ENCODE results near the gene ERF.
A peak's percentile ranks its signal among the peaks of the same experiment; 100 is the strongest.

Gene ERF

GRCh38 chr19:42284066-42284501 lies 29.2 kb upstream of the ERF start:
- DNase-seq, result peak; percentile 76
- WGBS, result no CpG with 5 or more reads among the region's 76 CpGs
- Histone ChIP-seq H3K9me3 (ENCODE audit: control insufficient read depth, low read length) (no peaks in the 10 kb centered on the region), H3K27me3 (ENCODE audit: control insufficient read depth in 1 of 2, insufficient read depth in 1 of 2, low read length in 2 of 2) (no peaks in the 10 kb centered on the region), H3K18ac (ENCODE audit: low read depth in 1 of 2, low read length in 2 of 2) (peak overlapping the region; percentile 66 to 82), H2BK5ac (ENCODE audit: low read depth, low read length, poor library complexity, severe bottlenecking) (peak overlapping the region; percentile 69), H4K8ac (ENCODE audit: low read length) (peak overlapping the region; percentile 59), H2AK5ac (ENCODE audit: low read length, severe bottlenecking) (no peak overlapping the region), H3K4me2 (ENCODE audit: low read length, poor library complexity, severe bottlenecking) (peak overlapping the region; percentile 53), H3K36me3 (ENCODE audit: control insufficient read depth in 1 of 2, insufficient read depth in 2 of 2, low read depth in 1 of 2, low read length in 2 of 2) (peaks cover 25 to 36% of the 10 kb centered on the region in 2 experiments), H2BK120ac (ENCODE audit: low read depth, low read length) (peak overlapping the region; percentile 77), H3K4ac (ENCODE audit: low read depth in 1 of 2, low read length in 2 of 2) (peak overlapping the region in 1 of 2 experiments; percentile 42), H4K91ac (ENCODE audit: low read length) (peak overlapping the region; percentile 61), H3K23ac (ENCODE audit: low read length in 2 of 2) (no peak overlapping the region), H2BK12ac (ENCODE audit: low read length in 2 of 2) (no peak overlapping the region), H3K27ac (ENCODE audit: low read length, poor library complexity, severe bottlenecking) (no peak overlapping the region), H3K79me1 (replicated peaks; ENCODE audit: low read length, poor library complexity, severe bottlenecking) (peaks cover 19% of the 10 kb centered on the region), H2BK15ac (ENCODE audit: low read depth, poor library complexity, severe bottlenecking) (no peak overlapping the region), H3K4me1 (ENCODE audit: control insufficient read depth, insufficient read depth, low read depth, low read length) (peaks cover 52% of the 10 kb centered on the region), H3K4me3 (ENCODE audit: insufficient read depth in 1 of 2, low read depth in 1 of 2, low read length in 2 of 2) (peak overlapping the region; percentile 44 to 70), H3K14ac (ENCODE audit: low read length in 2 of 2) (no peak overlapping the region), H3K9ac (ENCODE audit: low read length) (no peak overlapping the region), H2AFZ (ENCODE audit: low read depth, low read length) (no peak overlapping the region)

- H3K18ac ChIP-seq (ENCODE audit: low read depth in 1 of 2, low read length in 2 of 2), result peak overlapping the region; percentile 95 to 97
- DNase-seq, result peak; percentile 92
- H3K23ac ChIP-seq (ENCODE audit: low read length in 2 of 2), result peak overlapping the region in 1 of 2 experiments; percentile 94
- H3K9ac ChIP-seq (ENCODE audit: low read length), result peak overlapping the region; percentile 79
- H2AFZ ChIP-seq (ENCODE audit: low read depth, low read length), result no peak overlapping the region
- 14% methylated on average over 29 of the region's 74 CpGs for WGBS
- H2BK5ac ChIP-seq (ENCODE audit: low read depth, low read length, poor library complexity, severe bottlenecking), result peak overlapping the region; percentile 5
- peak overlapping the region; percentile 16 to 37 for H3K4ac ChIP-seq (ENCODE audit: low read depth in 1 of 2, low read length in 2 of 2)
- peak overlapping the region; percentile 30 for H2AK5ac ChIP-seq (ENCODE audit: low read length, severe bottlenecking)
- H3K4me1 ChIP-seq (ENCODE audit: control insufficient read depth, insufficient read depth, low read depth, low read length), result peaks cover 58% of the 10 kb centered on the region
- H3K14ac ChIP-seq (ENCODE audit: low read length in 2 of 2), result peak overlapping the region in 1 of 2 experiments; percentile 99
- H2BK12ac ChIP-seq (ENCODE audit: low read length in 2 of 2), result peak overlapping the region; percentile 60 to 91
- peak overlapping the region; percentile 66 for H3K27ac ChIP-seq (ENCODE audit: low read length, poor library complexity, severe bottlenecking)
- H3K36me3 ChIP-seq (ENCODE audit: control insufficient read depth in 1 of 2, insufficient read depth in 2 of 2, low read depth in 1 of 2, low read length in 2 of 2), result peaks cover 18 to 35% of the 10 kb centered on the region in 2 experiments
- peak overlapping the region; percentile 83 for H3K4me2 ChIP-seq (ENCODE audit: low read length, poor library complexity, severe bottlenecking)
- H3K4me3 ChIP-seq (ENCODE audit: insufficient read depth in 1 of 2, low read depth in 1 of 2, low read length in 2 of 2), result peak overlapping the region; percentile 70 to 72
- H2BK15ac ChIP-seq (ENCODE audit: low read depth, poor library complexity, severe bottlenecking), result peak overlapping the region; percentile 67
- peak overlapping the region; percentile 24 for H4K8ac ChIP-seq (ENCODE audit: low read length)
- H3K27me3 ChIP-seq (ENCODE audit: control insufficient read depth in 1 of 2, insufficient read depth in 1 of 2, low read length in 2 of 2), result no peaks in the 10 kb centered on the region
- peaks cover 14% of the 10 kb centered on the region for H3K79me1 ChIP-seq (replicated peaks; ENCODE audit: low read length, poor library complexity, severe bottlenecking)
- no peaks in the 10 kb centered on the region for H3K9me3 ChIP-seq (ENCODE audit: control insufficient read depth, low read length)
- H4K91ac ChIP-seq (ENCODE audit: low read length), result peak overlapping the region; percentile 96
- peak overlapping the region; percentile 77 for H2BK120ac ChIP-seq (ENCODE audit: low read depth, low read length)
Measured at GRCh38 chr19:42283188-42284065, 28.5 kb upstream of the ERF start.

GRCh38 chr19:42282819-42283187 lies 27.9 kb upstream of the ERF start:
- H2BK120ac ChIP-seq (ENCODE audit: low read depth, low read length), result no peak overlapping the region
- 47% methylated on average over 4 of the region's 4 CpGs for WGBS
- peak overlapping the region; percentile 40 to 99 for H3K18ac ChIP-seq (ENCODE audit: low read depth in 1 of 2, low read length in 2 of 2)
- peak overlapping the region; percentile 37 to 99 for H3K4ac ChIP-seq (ENCODE audit: low read depth in 1 of 2, low read length in 2 of 2)
- H3K23ac ChIP-seq (ENCODE audit: low read length in 2 of 2), result no peak overlapping the region
- no peak overlapping the region for H2AFZ ChIP-seq (ENCODE audit: low read depth, low read length)
- peak overlapping the region; percentile 79 for H3K9ac ChIP-seq (ENCODE audit: low read length)
- no peak overlapping the region for H2AK5ac ChIP-seq (ENCODE audit: low read length, severe bottlenecking)
- H3K14ac ChIP-seq (ENCODE audit: low read length in 2 of 2), result peak overlapping the region in 1 of 2 experiments; percentile 99
- H4K91ac ChIP-seq (ENCODE audit: low read length), result peak overlapping the region; percentile 96
- H2BK5ac ChIP-seq (ENCODE audit: low read depth, low read length, poor library complexity, severe bottlenecking), result no peak overlapping the region
- H4K8ac ChIP-seq (ENCODE audit: low read length), result peak overlapping the region; percentile 59
- H3K4me2 ChIP-seq (ENCODE audit: low read length, poor library complexity, severe bottlenecking), result no peak overlapping the region
- H3K4me1 ChIP-seq (ENCODE audit: control insufficient read depth, insufficient read depth, low read depth, low read length), result peaks cover 65% of the 10 kb centered on the region
- peaks cover 12% of the 10 kb centered on the region for H3K79me1 ChIP-seq (replicated peaks; ENCODE audit: low read length, poor library complexity, severe bottlenecking)
- H2BK15ac ChIP-seq (ENCODE audit: low read depth, poor library complexity, severe bottlenecking), result no peak overlapping the region
- peaks cover 12 to 30% of the 10 kb centered on the region in 2 experiments for H3K36me3 ChIP-seq (ENCODE audit: control insufficient read depth in 1 of 2, insufficient read depth in 2 of 2, low read depth in 1 of 2, low read length in 2 of 2)
- peak overlapping the region in 1 of 2 experiments; percentile 72 for H3K4me3 ChIP-seq (ENCODE audit: insufficient read depth in 1 of 2, low read depth in 1 of 2, low read length in 2 of 2)
- no peaks in the 10 kb centered on the region for H3K9me3 ChIP-seq (ENCODE audit: control insufficient read depth, low read length)
- H2BK12ac ChIP-seq (ENCODE audit: low read length in 2 of 2), result peak overlapping the region; percentile 60 to 91
- no peaks in the 10 kb centered on the region for H3K27me3 ChIP-seq (ENCODE audit: control insufficient read depth in 1 of 2, insufficient read depth in 1 of 2, low read length in 2 of 2)
- no peak for DNase-seq
- peak overlapping the region; percentile 87 for H3K27ac ChIP-seq (ENCODE audit: low read length, poor library complexity, severe bottlenecking)

Measured in mesenchymal stem cell (in vitro differentiated cells and primary cell).